Uterus (tissue), 4 donors: ENCODE results near the gene TIPARP. TPM values are rescaled to one million over a fixed set of nuclear protein-coding genes. Genes with fewer than 3 reads are reported as not detected.

Experiments used
- DNase-seq, 2 donors: peaks; one replicate each; pipeline ENCODE4 v3.0.0-alpha.2; 2019 to 2020
- H3K27ac ChIP-seq, 2 donors: fragments of 200-600 bp; sonication (generic); 1 replicate in 1 of 2; 2 replicates in 1 of 2; pipeline ENCODE4 v1.5.1; 2016 to 2018
- H3K27me3 ChIP-seq, 2 donors: fragments of 200-600 bp; sonication (generic); one replicate each; pipeline ENCODE4 v1.5.1; 2018 to 2019; ENCODE audit warnings: control low read depth in 1 of 2
- H3K36me3 ChIP-seq, 2 donors: fragments of 200-600 bp; sonication (generic); one replicate each; pipeline ENCODE4 v1.5.1; 2019; ENCODE audit warnings: control low read depth in 1 of 2
- H3K4me1 ChIP-seq, 2 donors: fragments of 200-600 bp; sonication (generic); one replicate each; pipeline ENCODE4 v1.5.1; 2018 to 2019; ENCODE audit warnings: control low read depth in 1 of 2
- H3K4me3 ChIP-seq, 2 donors: fragments of 200-600 bp; sonication (generic); 1 replicate in 1 of 2; 2 replicates in 1 of 2; pipeline ENCODE4 v1.5.1; 2018 to 2019; ENCODE audit warnings: mild to moderate bottlenecking in 1 of 2
- H3K9me3 ChIP-seq, 2 donors: fragments of 200-600 bp; sonication (generic); one replicate each; pipeline ENCODE4 v1.5.1; 2019; ENCODE audit warnings: control low read depth in 1 of 2
- POLR2A ChIP-seq, 2 donors: fragments of 450-650 bp; IDR thresholded peaks; one replicate each; pipeline ENCODE4 v1.6.1; 2016; ENCODE audit warnings: antibody characterized with exemption in 2 of 2, mild to moderate bottlenecking in 1 of 2, moderate library complexity in 1 of 2
- intact Hi-C: fragments of 100-400 bp; cut with DNase I; formaldehyde crosslinking; loops from one replicate; pipeline ENCODE4 v1.15.1; 2023; ENCODE audit warnings: low total_unique reads
- total RNA-seq, 4 donors: library from RNA; depleted of rRNA in 3 of 4; stranded (reverse); fragments of >200 nt in 3 of 4; gene quantifications; one replicate each; pipeline versions ENCODE4 v1.1.0 to v1.2.4, GENCODE V29; 2014 to 2023
- TF ChIP-seq, protein P1 (sequence below), 4 experiments: fragments of 200-600 bp in 2 of 4; fragments of 450-650 bp in 2 of 4; sonication (generic) in 2 of 4; IDR thresholded peaks; one replicate each; pipeline ENCODE4 v1.5.1; 2016 to 2019; ENCODE audit warnings: antibody characterized with exemption in 4 of 4, mild to moderate bottlenecking in 2 of 4, moderate library complexity in 1 of 4
- donor health status: DM: yes; HTN: yes; CAD: no.

The TIPARP gene
- total RNA-seq, 4 donors from 2014 or later = 17.9 to 58.5 (median 52.5) TPM

DNA sequence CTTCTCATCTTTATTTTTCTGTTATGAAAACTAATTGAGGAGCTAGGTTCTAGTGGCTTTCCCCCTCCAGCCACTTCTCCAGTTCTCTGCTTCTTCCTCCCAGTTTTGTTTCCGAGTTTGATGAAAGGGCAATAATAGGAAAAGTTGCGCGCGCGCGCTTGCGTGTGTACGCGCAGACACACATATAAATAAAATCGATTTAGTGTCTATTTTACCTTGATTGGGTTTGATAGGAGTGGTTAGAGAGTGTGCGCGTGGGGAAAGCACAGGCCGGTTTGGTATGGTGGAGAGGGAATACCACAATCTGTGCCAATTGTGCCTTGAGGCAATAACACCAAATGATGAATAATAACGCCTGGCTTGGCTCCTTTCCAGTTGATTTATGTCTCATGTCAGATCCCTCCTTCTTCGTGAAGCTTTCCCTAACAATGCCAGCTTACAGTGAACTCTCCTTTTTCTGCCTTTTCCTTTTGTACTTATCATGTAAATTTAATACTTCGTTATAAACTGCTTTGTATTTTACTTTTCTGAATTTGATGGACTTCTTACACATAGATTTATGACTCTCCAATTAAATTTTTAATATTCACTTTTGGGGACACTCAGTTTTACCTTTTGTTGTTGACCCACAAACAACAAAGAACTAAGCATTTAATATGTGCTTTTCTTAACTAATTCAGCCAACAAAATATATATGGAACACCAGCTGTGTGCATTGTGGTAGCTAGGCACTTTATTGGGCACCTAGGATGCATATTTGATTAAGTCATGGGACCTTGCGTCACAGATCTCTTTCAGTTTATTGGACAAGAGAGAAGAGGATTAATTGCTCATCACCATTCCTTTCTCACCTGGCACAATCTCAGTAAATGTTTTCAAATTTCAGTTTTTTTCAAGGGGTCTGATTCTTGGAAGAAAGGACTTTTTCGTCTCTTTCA, 1.7 kb downstream of the TIPARP start:
- TF ChIP-seq, protein P1, sequence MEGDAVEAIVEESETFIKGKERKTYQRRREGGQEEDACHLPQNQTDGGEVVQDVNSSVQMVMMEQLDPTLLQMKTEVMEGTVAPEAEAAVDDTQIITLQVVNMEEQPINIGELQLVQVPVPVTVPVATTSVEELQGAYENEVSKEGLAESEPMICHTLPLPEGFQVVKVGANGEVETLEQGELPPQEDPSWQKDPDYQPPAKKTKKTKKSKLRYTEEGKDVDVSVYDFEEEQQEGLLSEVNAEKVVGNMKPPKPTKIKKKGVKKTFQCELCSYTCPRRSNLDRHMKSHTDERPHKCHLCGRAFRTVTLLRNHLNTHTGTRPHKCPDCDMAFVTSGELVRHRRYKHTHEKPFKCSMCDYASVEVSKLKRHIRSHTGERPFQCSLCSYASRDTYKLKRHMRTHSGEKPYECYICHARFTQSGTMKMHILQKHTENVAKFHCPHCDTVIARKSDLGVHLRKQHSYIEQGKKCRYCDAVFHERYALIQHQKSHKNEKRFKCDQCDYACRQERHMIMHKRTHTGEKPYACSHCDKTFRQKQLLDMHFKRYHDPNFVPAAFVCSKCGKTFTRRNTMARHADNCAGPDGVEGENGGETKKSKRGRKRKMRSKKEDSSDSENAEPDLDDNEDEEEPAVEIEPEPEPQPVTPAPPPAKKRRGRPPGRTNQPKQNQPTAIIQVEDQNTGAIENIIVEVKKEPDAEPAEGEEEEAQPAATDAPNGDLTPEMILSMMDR (IDR thresholded peaks at IDR 0.05) = no peak
- TF ChIP-seq POLR2A (IDR thresholded peaks at IDR 0.05) = no peak
- Histone ChIP-seq H3K4me1 (peaks cover 4 to 7% of the 10 kb centered on the region in 2 donors), H3K27me3 (no peaks in the 10 kb centered on the region), H3K9me3 (no peaks in the 10 kb centered on the region), H3K36me3 (no peaks in the 10 kb centered on the region), H3K4me3 (peak overlapping the region; percentile 87 to 93), H3K27ac (peak overlapping the region; percentile 95 to 98)
- peak; percentile 28 to 71 for DNase-seq
- intact Hi-C loops = loop anchor here (10.0 kb wide), 3 partner anchors 139 to 459 kb away; no protein-coding TSS in a partner anchor

DNA sequence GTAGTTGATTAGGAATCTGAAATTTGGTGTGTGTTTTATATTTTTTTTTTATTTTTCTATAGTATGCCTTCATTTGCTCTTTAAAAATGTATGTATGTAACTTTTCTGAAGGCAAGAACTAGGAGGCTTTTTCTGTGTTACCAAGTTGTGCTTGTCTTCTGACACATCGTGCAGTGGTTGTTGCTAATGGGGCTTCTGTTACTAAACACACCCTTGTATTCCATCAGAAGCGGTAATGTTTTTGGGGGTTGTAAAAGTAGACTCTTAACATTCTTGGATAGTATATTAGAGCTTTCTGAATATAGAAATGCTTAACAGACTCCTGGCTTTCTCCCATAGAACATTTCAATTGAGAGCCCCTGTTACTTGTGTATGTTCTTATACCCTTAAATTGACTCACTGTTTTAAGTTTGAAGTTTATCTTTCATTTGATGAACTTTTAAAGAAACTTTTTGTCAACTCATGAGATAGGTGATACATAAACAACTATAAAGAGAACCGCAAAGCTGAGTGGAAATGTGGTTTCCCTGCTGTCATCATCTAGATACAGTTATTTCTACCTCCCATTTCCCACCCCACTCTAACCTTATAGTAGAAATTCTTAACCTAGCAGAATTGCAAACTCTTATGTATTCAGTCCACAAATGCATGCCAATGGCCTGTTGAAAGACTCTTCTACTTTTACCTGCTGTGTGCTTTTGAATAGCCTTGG, 2.5 kb downstream of the TIPARP start:
- intact Hi-C loops = loop anchor here (10.0 kb wide), 3 partner anchors 138 to 458 kb away; no protein-coding TSS in a partner anchor
- Histone ChIP-seq H3K4me1 (peaks cover 4 to 8% of the 10 kb centered on the region in 2 donors), H3K36me3 (no peaks in the 10 kb centered on the region), H3K4me3 (peak overlapping the region in 1 of 2 donors; percentile 93), H3K9me3 (no peaks in the 10 kb centered on the region), H3K27me3 (no peaks in the 10 kb centered on the region), H3K27ac (peak overlapping the region; percentile 33 to 95)
- no peak for DNase-seq
- TF ChIP-seq, protein P1 (IDR thresholded peaks at IDR 0.05) = no peak
- TF ChIP-seq POLR2A (IDR thresholded peaks at IDR 0.05) = no peak

DNA sequence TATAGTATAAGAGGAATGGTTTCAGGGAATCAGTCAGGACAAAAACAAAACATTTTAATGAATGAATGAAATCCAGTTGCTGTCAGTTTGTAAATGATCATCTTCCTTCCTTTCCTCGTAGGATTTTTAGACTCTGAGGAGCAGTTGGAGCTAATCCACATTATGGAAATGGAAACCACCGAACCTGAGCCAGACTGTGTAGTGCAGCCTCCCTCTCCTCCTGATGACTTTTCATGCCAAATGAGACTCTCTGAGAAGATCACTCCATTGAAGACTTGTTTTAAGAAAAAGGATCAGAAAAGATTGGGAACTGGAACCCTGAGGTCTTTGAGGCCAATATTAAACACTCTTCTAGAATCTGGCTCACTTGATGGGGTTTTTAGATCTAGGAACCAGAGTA, 3.1 kb downstream of the TIPARP start:
- H3K4me3 ChIP-seq = peak overlapping the region in 1 of 2 donors; percentile 93
- H3K27ac ChIP-seq = peak overlapping the region; percentile 33 to 95
- no peaks in the 10 kb centered on the region for H3K36me3 ChIP-seq
- peaks cover 7 to 14% of the 10 kb centered on the region in 2 donors for H3K4me1 ChIP-seq
- no peaks in the 10 kb centered on the region for H3K27me3 ChIP-seq
- no peak for TF ChIP-seq POLR2A (IDR thresholded peaks at IDR 0.05)
- TF ChIP-seq, protein P1 (IDR thresholded peaks at IDR 0.05) = no peak
- DNase-seq = no peak
- no peaks in the 10 kb centered on the region for H3K9me3 ChIP-seq
- intact Hi-C loops = loop anchor here (10.0 kb wide), 3 partner anchors 137 to 457 kb away; no protein-coding TSS in a partner anchor

DNA sequence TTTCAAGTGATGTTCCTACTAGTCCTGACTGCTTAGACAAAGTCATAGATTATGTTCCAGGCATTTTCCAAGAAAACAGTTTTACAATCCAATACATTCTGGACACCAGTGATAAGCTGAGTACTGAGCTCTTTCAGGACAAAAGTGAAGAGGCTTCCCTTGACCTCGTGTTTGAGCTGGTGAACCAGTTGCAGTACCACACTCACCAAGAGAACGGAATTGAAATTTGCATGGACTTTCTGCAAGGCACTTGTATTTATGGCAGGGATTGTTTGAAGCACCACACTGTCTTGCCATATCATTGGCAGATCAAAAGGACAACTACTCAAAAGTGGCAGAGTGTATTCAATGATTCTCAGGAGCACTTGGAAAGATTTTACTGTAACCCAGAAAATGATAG, 3.8 kb downstream of the TIPARP start:
- H3K36me3 ChIP-seq = no peaks in the 10 kb centered on the region
- peak overlapping the region in 1 of 2 donors; percentile 95 for H3K27ac ChIP-seq
- TF ChIP-seq, protein P1 (IDR thresholded peaks at IDR 0.05) = no peak
- no peak for TF ChIP-seq POLR2A (IDR thresholded peaks at IDR 0.05)
- intact Hi-C loops = loop anchor here (10.0 kb wide), 3 partner anchors 137 to 457 kb away; no protein-coding TSS in a partner anchor
- no peak for DNase-seq
- H3K4me1 ChIP-seq = peaks cover 7 to 17% of the 10 kb centered on the region in 2 donors
- H3K27me3 ChIP-seq = no peaks in the 10 kb centered on the region
- H3K9me3 ChIP-seq = no peaks in the 10 kb centered on the region
- no peak overlapping the region for H3K4me3 ChIP-seq
